ENCODE measurements around the gene SPDL1.
"Not testable (repeated sequence)": the region's sequence is repeated elsewhere in the genome, so short reads cannot be mapped to it uniquely, and the experiment has no call there.

SPDL1 gene

DNA sequence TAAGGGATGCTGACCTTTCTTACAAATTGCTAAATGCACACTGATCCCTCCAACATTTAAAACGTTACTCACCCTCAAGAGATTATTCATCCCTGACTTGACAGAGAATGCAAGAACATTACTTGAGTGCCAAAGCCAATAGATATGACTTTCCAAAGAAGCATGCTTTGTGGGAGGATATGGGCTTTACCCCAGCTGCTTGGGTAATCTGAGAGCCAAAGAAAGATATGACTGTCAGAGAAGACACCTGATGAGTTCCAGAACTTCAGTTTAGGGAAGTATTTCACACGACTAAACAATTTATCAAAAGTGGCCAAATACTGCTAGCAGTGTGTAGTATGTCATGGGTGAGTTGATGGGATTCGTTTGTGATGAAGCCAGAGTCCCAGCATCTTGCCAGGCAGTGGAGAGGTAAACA lies 7.4 kb upstream of the SPDL1 start:
- no peak for DNase-seq

DNA sequence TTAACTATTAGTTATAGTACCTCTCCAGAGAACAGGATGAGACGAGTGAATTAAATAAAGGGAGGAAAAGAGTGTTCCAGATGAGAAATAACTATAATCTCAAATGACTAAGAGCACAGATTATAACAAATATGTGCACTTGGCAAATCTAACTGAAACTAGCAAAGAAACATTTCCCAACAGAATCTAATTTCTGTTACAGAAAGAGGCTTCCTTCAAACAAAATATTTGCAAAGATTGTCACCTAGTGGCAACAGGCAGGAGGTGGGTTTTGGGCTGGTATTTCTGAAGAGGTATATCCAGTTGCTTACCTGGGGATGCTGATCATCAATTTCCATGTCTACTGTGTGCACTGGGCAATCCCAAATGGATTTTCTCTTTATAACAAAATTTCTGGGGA lies 5.6 kb upstream of the SPDL1 start:
- no peak for DNase-seq

DNA sequence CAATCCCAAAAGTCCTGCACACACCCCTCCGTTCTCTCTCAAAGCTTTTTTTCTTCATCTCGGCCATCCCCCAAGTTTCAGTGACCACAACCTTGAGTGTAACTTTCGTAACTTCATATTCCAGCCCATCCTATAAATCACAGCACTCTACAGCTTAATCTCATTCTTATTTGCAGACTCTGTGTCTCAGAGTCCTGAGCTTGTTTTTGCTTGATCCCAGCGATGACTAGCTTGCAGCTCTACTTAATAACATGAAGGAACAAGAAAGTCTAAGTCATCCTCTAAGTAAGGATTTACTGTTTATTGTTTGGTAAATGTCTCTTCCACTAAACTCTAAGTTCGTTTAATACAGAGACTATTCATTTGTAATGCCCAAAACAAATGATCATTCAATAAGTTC lies 2.6 kb upstream of the SPDL1 start:
- DNase-seq, result no peak

GRCh38 chr5:169581580-169582227 lies 1.9 kb upstream of the SPDL1 start:
- DNase-seq, result peak; percentile 79

- no peak for DNase-seq
These were observed 511 bp upstream of the SPDL1 start for GRCh38 chr5:169583101-169583423.

- DNase-seq, result no peak
These were observed 1.5 kb downstream of the SPDL1 start for GRCh38 chr5:169584998-169585451.

GRCh38 chr5:169590602-169591001 lies 7.0 kb downstream of the SPDL1 start:
- DNase-seq, result no peak

GRCh38 chr5:169591636-169592035 lies 8.1 kb downstream of the SPDL1 start:
- no peak for DNase-seq

DNA sequence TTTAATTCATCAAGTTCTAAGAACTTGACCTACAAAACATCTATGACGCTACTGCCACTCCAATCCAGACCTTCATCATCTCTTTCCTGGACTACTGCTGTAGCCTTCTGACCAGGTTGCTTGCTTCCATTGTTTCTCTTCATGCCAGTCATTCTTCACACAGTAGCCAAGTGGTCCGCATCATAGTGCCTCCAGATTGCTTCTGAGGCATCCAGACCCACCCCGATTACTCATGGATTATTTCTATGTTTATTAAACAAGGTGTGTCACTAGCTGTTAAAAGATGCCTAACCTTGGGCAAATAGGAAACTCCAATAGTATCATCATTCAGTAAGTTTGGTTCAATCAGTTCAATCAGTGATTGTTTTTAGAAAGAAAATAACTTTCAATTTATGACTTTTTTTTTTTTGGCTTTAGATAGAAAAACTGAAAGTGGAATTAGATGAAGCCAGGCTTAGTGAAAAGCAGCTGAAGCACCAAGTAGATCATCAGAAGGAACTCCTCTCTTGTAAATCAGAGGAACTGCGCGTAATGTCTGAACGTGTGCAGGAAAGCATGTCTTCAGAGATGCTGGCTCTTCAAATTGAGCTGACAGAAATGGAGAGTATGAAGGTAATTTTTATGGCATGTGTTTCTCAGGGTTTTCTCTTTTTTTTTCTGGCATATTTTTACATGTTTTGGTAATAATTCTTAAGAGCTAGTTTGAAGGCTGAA lies 9.5 kb downstream of the SPDL1 start:
- DNase-seq, result no peak

DNA sequence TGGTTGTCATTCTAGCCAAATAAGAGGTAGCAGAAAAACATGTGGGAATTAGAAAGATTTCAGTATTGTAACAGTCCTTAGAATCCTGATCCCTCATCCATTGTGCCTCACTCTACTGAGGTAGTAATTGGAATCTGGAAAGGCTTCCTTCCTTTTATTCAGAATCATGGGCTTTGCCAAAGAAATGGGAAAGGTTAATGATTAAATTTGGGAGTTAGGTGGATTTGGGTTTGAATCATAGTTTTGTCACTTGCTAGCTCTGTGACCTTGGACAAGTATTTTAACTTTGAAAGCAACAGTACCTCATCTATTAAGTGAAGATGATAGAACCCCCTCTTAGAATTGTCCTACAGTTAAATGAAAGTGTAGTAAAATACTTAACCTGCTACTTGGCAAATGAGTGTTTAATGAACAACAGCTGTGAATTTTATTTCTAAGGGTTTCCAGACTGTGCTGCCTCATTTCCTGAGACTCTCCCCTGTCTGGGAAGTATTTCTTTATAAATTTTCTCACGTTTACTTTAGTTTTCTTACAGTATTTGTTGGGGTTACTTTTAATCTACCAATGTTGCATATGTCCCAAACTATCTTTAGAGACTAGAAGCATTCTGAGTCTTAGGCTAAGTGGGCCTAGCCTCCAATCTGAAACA lies 11.7 kb downstream of the SPDL1 start:
- no peak for DNase-seq

GRCh38 chr5:169599451-169599850 lies 15.9 kb downstream of the SPDL1 start:
- DNase-seq, result no peak

GRCh38 chr5:169602535-169602934 lies 19.0 kb downstream of the SPDL1 start:
- no peak for DNase-seq

GRCh38 chr5:169606279-169606678 lies 22.7 kb downstream of the SPDL1 start:
- DNase-seq, result no peak

DNA sequence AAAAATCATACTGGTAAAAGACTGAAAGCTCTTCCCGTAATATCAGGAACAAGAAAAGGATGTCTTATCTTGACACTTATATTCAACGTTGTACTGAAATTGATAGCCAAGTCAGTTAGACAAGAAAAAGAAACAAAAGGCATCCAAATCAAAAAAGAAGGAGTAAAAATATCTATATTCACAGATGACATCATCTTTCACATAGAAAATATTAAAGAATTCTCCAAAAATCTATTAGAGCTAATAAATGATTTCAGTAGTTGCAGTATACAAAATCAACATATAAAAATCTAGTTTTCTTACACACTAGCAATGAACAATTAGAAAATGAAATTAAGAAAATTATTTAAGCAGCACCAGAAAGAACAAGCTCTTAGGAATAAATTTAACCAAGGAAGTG lies 24.3 kb downstream of the SPDL1 start:
- DNase-seq, result no peak

- DNase-seq, result no peak
These were observed 26.1 kb downstream of the SPDL1 start for GRCh38 chr5:169609716-169610115.

DNA sequence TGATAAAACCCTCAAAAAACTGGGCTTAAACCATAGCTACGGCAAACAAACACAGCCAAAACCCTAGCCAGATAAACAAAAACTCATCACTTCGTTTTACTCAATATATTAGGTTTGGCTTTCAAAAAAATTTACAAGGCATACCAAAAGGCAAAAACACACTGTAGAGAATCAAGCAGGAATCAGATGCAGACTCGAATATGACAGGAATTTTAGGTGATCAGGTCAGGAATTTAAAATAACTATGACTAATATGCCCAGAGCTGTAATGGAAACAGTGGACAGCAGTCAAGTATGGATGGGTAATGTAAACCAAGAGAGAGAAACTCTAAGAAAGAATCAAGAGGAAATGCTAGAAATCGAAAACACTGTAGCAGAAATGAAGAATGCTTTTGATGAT lies 27.0 kb downstream of the SPDL1 start:
- DNase-seq, result no peak

GRCh38 chr5:169615561-169615960 lies 32.0 kb downstream of the SPDL1 start:
- no peak for DNase-seq

GRCh38 chr5:169624307-169624706 lies 40.7 kb downstream of the SPDL1 start:
- not testable (repeated sequence) for DNase-seq

DNA sequence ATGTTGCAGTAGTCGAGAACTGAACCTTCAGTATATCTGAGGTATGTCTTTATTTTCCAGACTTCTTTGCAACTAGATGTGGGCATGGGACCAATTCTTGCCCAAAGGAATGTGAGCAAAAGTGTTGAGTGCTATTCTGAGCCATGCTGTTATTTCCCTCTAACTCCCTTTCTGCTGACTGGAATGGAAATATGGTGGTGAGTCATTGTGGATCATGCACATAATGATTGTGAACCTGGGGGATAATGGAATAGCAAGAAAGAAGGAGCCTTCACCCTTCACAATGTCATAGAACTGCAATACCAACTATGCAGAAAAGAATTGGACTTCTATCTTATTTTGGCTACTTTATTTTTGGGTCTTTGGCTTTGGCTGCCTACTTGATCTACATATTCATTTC lies 43.2 kb downstream of the SPDL1 start:
- DNase-seq, result no peak

GRCh38 chr5:169627551-169627950 lies 44.0 kb downstream of the SPDL1 start:
- no peak for DNase-seq

DNA sequence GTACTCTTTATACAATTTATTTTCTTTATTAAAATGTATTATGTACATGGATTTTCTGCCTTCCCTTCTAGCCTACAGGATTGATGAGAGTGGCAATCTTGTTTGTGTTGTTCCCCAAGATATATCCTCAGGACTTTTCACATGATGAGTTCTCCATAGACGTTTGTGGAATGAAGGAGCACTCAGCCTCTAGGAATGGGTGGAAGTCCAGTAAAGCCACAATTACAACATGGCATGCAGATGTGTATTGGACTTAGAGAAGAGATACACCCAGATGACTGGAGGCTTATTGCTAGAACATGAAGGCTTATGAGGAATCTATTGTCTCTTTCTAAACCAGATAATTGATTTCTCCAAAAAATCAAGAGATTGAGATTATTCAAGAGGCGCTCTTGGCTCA lies 45.3 kb downstream of the SPDL1 start:
- no peak for DNase-seq

DNA sequence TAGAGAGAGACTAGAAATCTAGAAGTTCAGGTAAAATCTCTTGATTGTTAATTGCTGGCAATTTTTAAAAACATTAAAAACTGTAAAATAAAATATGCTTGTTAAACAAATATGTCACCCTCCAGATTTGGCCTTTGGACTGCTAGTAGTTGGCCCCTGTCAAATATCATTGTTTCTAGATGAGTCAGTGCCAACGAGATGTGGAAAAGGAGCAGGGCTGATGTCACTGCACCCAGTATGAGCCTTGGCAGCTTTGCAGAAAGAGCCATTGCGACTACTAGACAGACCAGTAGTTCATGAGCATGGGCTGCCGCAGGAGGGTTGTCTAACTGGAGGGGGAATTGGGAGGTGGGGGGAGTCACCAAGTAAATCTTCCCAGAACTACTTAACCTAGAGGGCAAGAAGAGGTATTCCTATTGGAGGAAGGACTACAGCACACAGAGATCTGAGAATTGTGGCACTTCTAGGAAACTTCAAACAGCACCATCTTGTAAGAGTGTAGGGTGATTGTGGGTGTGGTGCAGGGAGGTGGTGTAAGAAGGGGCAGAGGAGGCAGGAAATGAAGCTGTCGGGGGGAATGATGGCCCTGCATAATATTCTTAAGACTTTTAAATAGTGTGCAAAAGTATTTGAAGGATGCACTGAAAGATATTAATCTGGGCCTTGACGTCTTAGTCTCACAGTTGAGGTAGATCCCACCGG lies 46.4 kb downstream of the SPDL1 start:
- no peak for DNase-seq

- no peak for DNase-seq
These were observed 47.8 kb downstream of the SPDL1 start for GRCh38 chr5:169631360-169631759.

DNA sequence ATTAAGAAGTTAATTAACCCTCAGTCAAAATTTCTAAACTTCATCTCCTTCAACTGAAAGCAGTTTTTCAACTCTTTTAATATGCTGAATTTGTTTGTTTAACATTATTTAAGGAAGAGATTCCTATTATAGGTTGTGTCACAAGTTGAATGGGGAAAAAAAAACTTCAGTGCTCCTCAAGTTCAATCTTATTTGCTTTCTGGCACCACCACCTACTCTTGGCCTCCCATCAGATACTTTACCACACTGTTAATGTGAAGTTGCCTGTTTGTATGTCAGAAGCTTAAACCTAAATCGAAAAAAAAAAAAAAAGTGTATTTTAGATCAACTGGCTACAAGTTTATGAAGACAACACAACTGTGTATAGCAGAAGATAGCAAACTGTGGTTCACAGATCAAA lies 49.4 kb downstream of the SPDL1 start:
- no peak for DNase-seq

Data from activated CD4-positive, alpha-beta T cell treated with anti-CD3 and anti-CD28 coated beads for 48 hours (primary cell).